ENCODE data around the gene AKAP13. TPM values are rescaled to one million over a fixed set of nuclear protein-coding genes. Genes with fewer than 3 reads are reported as not detected.

The AKAP13 gene
- total and polyA plus RNA-seq, 2 of the 13 experiments (the other 11 are each of a cell fraction or from before 2014, with no cell fraction given), result 6.7 to 27.1 TPM

- no peak for TF ChIP-seq DPF2 (CRISPR knock-in tag; IDR thresholded peaks at IDR 0.05; ENCODE audit: borderline replicate concordance, low read depth)
- no peak for TF ChIP-seq TRIM22 (IDR thresholded peaks at IDR 0.05)
- TF ChIP-seq ZSCAN12 (CRISPR knock-in tag; IDR thresholded peaks at IDR 0.05), result no peak
- TF ChIP-seq PAF1 (CRISPR knock-in tag; IDR thresholded peaks at IDR 0.05), result no peak
- TF ChIP-seq FOXA3 (CRISPR knock-in tag; IDR thresholded peaks at IDR 0.05), result peak; percentile 92
- no peak for TF ChIP-seq HHEX (CRISPR knock-in tag; IDR thresholded peaks at IDR 0.05)
- TF ChIP-seq ZNF7 (CRISPR knock-in tag; IDR thresholded peaks at IDR 0.05), result no peak
- TF ChIP-seq ZNF253 (CRISPR knock-in tag; IDR thresholded peaks at IDR 0.05; ENCODE audit: borderline replicate concordance), result no peak
- no peak for TF ChIP-seq XBP1 (CRISPR knock-in tag; IDR thresholded peaks at IDR 0.05)
- TF ChIP-seq ZNF44 (CRISPR knock-in tag; IDR thresholded peaks at IDR 0.05), result no peak
- peak; percentile 50 for TF ChIP-seq ASH2L (IDR thresholded peaks at IDR 0.05; ENCODE audit: insufficient read length, low read depth, low read length)
- TF ChIP-seq ZNF850 (CRISPR knock-in tag; conservative IDR thresholded peaks at IDR 0.05), result no peak
- TF ChIP-seq ZIK1 (CRISPR knock-in tag; IDR thresholded peaks at IDR 0.05; ENCODE audit: borderline replicate concordance, low read depth), result no peak
- no peak for TF ChIP-seq ZKSCAN1 (IDR thresholded peaks at IDR 0.05; ENCODE audit: low read length)
- no peak for TF ChIP-seq ZNF234 (CRISPR knock-in tag; conservative IDR thresholded peaks at IDR 0.05)
- no peak for TF ChIP-seq PHF20 (CRISPR knock-in tag; IDR thresholded peaks at IDR 0.05)
- no peak for TF ChIP-seq CREB1 (IDR thresholded peaks at IDR 0.05)
- 0 out of 2 replicates have a peak, but pooled peaks have one; percentile 7 for TF ChIP-seq CREB1 (CRISPR knock-in tag; IDR thresholded peaks at IDR 0.05)
- peak; percentile 76 for TF ChIP-seq SAP130 (CRISPR knock-in tag; IDR thresholded peaks at IDR 0.05; ENCODE audit: low read depth)
- peak; percentile 32 for TF ChIP-seq NCOA2 (CRISPR knock-in tag; IDR thresholded peaks at IDR 0.05)
- TF ChIP-seq MZF1 (CRISPR knock-in tag; IDR thresholded peaks at IDR 0.05; ENCODE audit: borderline replicate concordance), result no peak
- TF ChIP-seq ZNF567 (CRISPR knock-in tag; IDR thresholded peaks at IDR 0.05; ENCODE audit: borderline replicate concordance), result no peak
- TF ChIP-seq GMEB2 (CRISPR knock-in tag; IDR thresholded peaks at IDR 0.05; ENCODE audit: low read depth), result no peak
- TF ChIP-seq IRX3 (CRISPR knock-in tag; IDR thresholded peaks at IDR 0.05; ENCODE audit: borderline replicate concordance, low read depth), result no peak
- peak; percentile 69; the same call in 1 of the 2 replicates for TF ChIP-seq MIXL1 (CRISPR knock-in tag; IDR thresholded peaks at IDR 0.05)
- TF ChIP-seq GABPA (IDR thresholded peaks at IDR 0.05; ENCODE audit: low read depth, low read length), result no peak
- TF ChIP-seq GABPA (CRISPR knock-in tag; IDR thresholded peaks at IDR 0.05; ENCODE audit: low read depth), result no peak
- no peak for TF ChIP-seq FOXM1 (CRISPR knock-in tag; IDR thresholded peaks at IDR 0.05)
- TF ChIP-seq ZNF432 (CRISPR knock-in tag; IDR thresholded peaks at IDR 0.05; ENCODE audit: borderline replicate concordance), result no peak
- no peak for TF ChIP-seq ZNF431 (CRISPR knock-in tag; IDR thresholded peaks at IDR 0.05; ENCODE audit: borderline replicate concordance, low read depth)
- no peak for TF ChIP-seq ZBTB42 (CRISPR knock-in tag; IDR thresholded peaks at IDR 0.05)
- TF ChIP-seq ZNF552 (CRISPR knock-in tag; IDR thresholded peaks at IDR 0.05; ENCODE audit: borderline replicate concordance), result no peak
- TF ChIP-seq ZNF331 (CRISPR knock-in tag; IDR thresholded peaks at IDR 0.05), result 0 out of 2 replicates have a peak, but pooled peaks have one; percentile 20
- 0 out of 2 replicates have a peak, but pooled peaks have one; percentile 40 for TF ChIP-seq IKZF1 (IDR thresholded peaks at IDR 0.05)
Measured at GRCh38 chr15:85443593-85444087, 63.2 kb downstream of the AKAP13 start (continued).
